Endothelial cell of umbilical vein (primary cell): ENCODE measurements around the gene MAPKBP1. TPM values are rescaled to one million over a fixed set of nuclear protein-coding genes. Genes with fewer than 3 reads are reported as not detected.

ENCODE experiments used
- BruUV-seq: library from RNA; stranded (reverse); fragments of 400-500 nt; replicated peaks from 2 replicates; lab custom pipeline; 2021; lab: Mats Ljungman, UMichigan
- CTCF ChIA-PET: fragments of 300-600, 350-600 bp; sonication (Branson Sonifier 250); formaldehyde crosslinking; loops from one replicate; lab custom pipeline; 2021; ENCODE audit warnings: antibody characterized with exemption, inconsistent platforms; lab: Charles Lee
- POLR2A ChIA-PET: fragments of 300-600, 350-600 bp; sonication (Branson Sonifier 250); formaldehyde crosslinking; loops from one replicate; lab custom pipeline; 2021; ENCODE audit warnings: antibody characterized with exemption, inconsistent platforms; lab: Charles Lee
- DNase-seq: peaks from one replicate; pipeline ENCODE4 v3.0.0-alpha.2; 2011; ENCODE audit warnings: low read depth, low spot score
- FAIRE-seq: peaks from 2 replicates; lab custom pipeline; 2011; peaks lifted over from hg19 to GRCh38; lab: Jason Lieb, UNC
- H2AFZ ChIP-seq: 2 replicates; pipeline ENCODE4 v1.6.0; 2012; ENCODE audit warnings: low read depth, low read length, control low read depth, inconsistent platforms
- H3K27ac ChIP-seq: 2 replicates; pipeline ENCODE4 v1.5.1; 2011; ENCODE audit warnings: low read depth, mild to moderate bottlenecking, control low read depth, low read length, moderate library complexity; ENCODE audit not compliant: insufficient read depth
- H3K27me3 ChIP-seq, 2 experiments: 2 replicates each; pipeline versions ENCODE4 v1.6.0 to v1.6.1; 2011; ENCODE audit warnings: low read length in 2 of 2, mixed read lengths in 1 of 2; ENCODE audit not compliant: control insufficient read depth in 2 of 2, insufficient read depth in 2 of 2
- H3K36me3 ChIP-seq, 2 experiments: 2 replicates in 1 of 2; 3 replicates in 1 of 2; pipeline ENCODE4 v1.5.1; 2011; ENCODE audit warnings: low read length in 2 of 2, mild to moderate bottlenecking in 1 of 2, moderate library complexity in 1 of 2; ENCODE audit not compliant: control insufficient read depth in 2 of 2, insufficient read depth in 2 of 2; ENCODE audit errors: extremely low read depth in 1 of 2
- H3K4me1 ChIP-seq: 3 replicates; pipeline ENCODE4 v1.5.1; 2011; ENCODE audit warnings: mild to moderate bottlenecking, low read length; ENCODE audit not compliant: control insufficient read depth, insufficient read depth; ENCODE audit errors: extremely low read depth
- H3K4me2 ChIP-seq: 2 replicates; pipeline ENCODE4 v1.6.1; 2011; ENCODE audit warnings: low read length, control low read depth, mixed read lengths; ENCODE audit not compliant: insufficient read depth
- H3K4me3 ChIP-seq, 3 experiments: fragments of 200-600 bp in 1 of 3; sonication (generic), shearing (Covaris generic) in 1 of 3; replicated peaks in 1 of 3; 2 replicates each; pipeline ENCODE4 v1.5.1; 2011 to 2016; ENCODE audit warnings: control low read depth in 3 of 3, low read length in 3 of 3, mild to moderate bottlenecking in 2 of 3, inconsistent platforms in 1 of 3, low read depth in 1 of 3, moderate library complexity in 1 of 3; ENCODE audit not compliant: insufficient read depth in 1 of 3
- H3K79me2 ChIP-seq: 2 replicates; pipeline ENCODE4 v1.6.0; 2012; ENCODE audit warnings: low read length, inconsistent platforms; ENCODE audit not compliant: control insufficient read depth, insufficient read depth
- H3K9ac ChIP-seq: replicated peaks from 2 replicates; pipeline ENCODE3; 2011; ENCODE audit warnings: low read length, control low read depth; ENCODE audit not compliant: insufficient read depth; ENCODE audit errors: extremely low read depth
- H3K9me1 ChIP-seq: replicated peaks from 3 replicates; pipeline ENCODE4 v1.6.0; 2011; ENCODE audit warnings: mild to moderate bottlenecking, low read length; ENCODE audit not compliant: control insufficient read depth, insufficient read depth; ENCODE audit errors: extremely low read depth
- H3K9me3 ChIP-seq: replicated peaks from 2 replicates; pipeline ENCODE4 v1.5.1; 2012; ENCODE audit warnings: low read length, inconsistent platforms; ENCODE audit not compliant: control insufficient read depth, insufficient read depth
- H4K20me1 ChIP-seq: replicated peaks from 2 replicates; pipeline ENCODE3; 2011; ENCODE audit warnings: mild to moderate bottlenecking, low read length; ENCODE audit not compliant: control insufficient read depth, insufficient read depth; ENCODE audit errors: extremely low read depth
- EZH2 ChIP-seq: IDR thresholded peaks from 2 replicates; pipeline ENCODE4 v1.6.1; 2012; ENCODE audit warnings: borderline replicate concordance, low read depth, mild to moderate bottlenecking, moderate library complexity, low read length, inconsistent platforms; ENCODE audit not compliant: severe bottlenecking
- FOS ChIP-seq: IDR thresholded peaks from 2 replicates; pipeline ENCODE4 v1.6.1; 2011; ENCODE audit warnings: mild to moderate bottlenecking, low read length, moderate library complexity, borderline replicate concordance; ENCODE audit not compliant: insufficient read depth
- JUN ChIP-seq: IDR thresholded peaks from 2 replicates; pipeline ENCODE4 v1.6.1; 2011; ENCODE audit warnings: borderline replicate concordance, low read depth; ENCODE audit not compliant: insufficient read length, insufficient read depth
- MAX ChIP-seq: IDR thresholded peaks from 2 replicates; pipeline ENCODE4 v1.6.1; 2011; ENCODE audit not compliant: insufficient read depth, insufficient read length
- POLR2AphosphoS5 ChIP-seq: IDR thresholded peaks from 2 replicates; pipeline ENCODE4 v1.6.1; 2012; ENCODE audit warnings: low read depth, mild to moderate bottlenecking, control low read depth, low read length, moderate library complexity; ENCODE audit not compliant: insufficient read depth
- dilution Hi-C: fragments of 300-500 bp; cut with MboI; formaldehyde crosslinking; loops from one replicate; pipeline ENCODE4 v1.15.0; 2019; ENCODE audit warnings: low sequenced_read_pairs; ENCODE audit not compliant: extremely low pct_ligation_motif_present
- intact Hi-C: fragments of 100-400 bp; cut with micrococcal nuclease; formaldehyde crosslinking; loops from one replicate; pipeline ENCODE4 v1.10.0; 2022
- polyA plus RNA-seq, 4 experiments: library from polyadenylated mRNA; depleted of rRNA in 3 of 4; stranded (reverse) in 3 of 4; unstranded in 1 of 4; fragments of >200 nt; gene quantifications; 2 replicates each; pipeline versions ENCODE4 v1.2.1 to v1.2.3, GENCODE V29; 2011 to 2012; ENCODE audit warnings: missing spikeins in 1 of 4
- total RNA-seq: library from RNA; stranded (reverse); gene quantifications from 2 replicates; pipeline ENCODE4 v1.2.3, GENCODE V29; 2021
- TF ChIP-seq, protein P1 (sequence below), 2 donors: IDR thresholded peaks; 1 replicate in 1 of 2; 2 replicates in 1 of 2; pipeline ENCODE4 v1.5.1; 2011; ENCODE audit warnings: low read length in 2 of 2, mild to moderate bottlenecking in 2 of 2, moderate library complexity in 2 of 2, control low read depth in 1 of 2, inconsistent platforms in 1 of 2, low read depth in 1 of 2; ENCODE audit not compliant: insufficient read depth in 1 of 2; ENCODE audit errors: extremely low read depth in 1 of 2

The MAPKBP1 gene
- total and polyA plus RNA-seq, 2 donors (not counting 3 experiments of a cell fraction or from before 2014, with no cell fraction given): 12.3 to 55.8 TPM

- Histone ChIP-seq H3K4me1 (peaks cover 8% of the 10 kb centered on the region), H3K9me1 (no peaks in the 10 kb centered on the region), H3K9ac (no peak overlapping the region), H3K9me3 (no peaks in the 10 kb centered on the region), H3K4me2 (no peak overlapping the region), H3K27ac (no peak overlapping the region), H3K36me3 (peaks cover 5 to 23% of the 10 kb centered on the region in 2 experiments), H3K4me3 (no peak overlapping the region), H3K79me2 (peaks cover 5% of the 10 kb centered on the region), H4K20me1 (no peaks in the 10 kb centered on the region), H3K27me3 (no peaks in the 10 kb centered on the region), H2AFZ (no peak overlapping the region)
- FAIRE-seq (no peak), DNase-seq (no peak)
- no peak for TF ChIP-seq POLR2AphosphoS5
- TF ChIP-seq MAX: no peak
- no peak for TF ChIP-seq EZH2
- TF ChIP-seq, protein P1, sequence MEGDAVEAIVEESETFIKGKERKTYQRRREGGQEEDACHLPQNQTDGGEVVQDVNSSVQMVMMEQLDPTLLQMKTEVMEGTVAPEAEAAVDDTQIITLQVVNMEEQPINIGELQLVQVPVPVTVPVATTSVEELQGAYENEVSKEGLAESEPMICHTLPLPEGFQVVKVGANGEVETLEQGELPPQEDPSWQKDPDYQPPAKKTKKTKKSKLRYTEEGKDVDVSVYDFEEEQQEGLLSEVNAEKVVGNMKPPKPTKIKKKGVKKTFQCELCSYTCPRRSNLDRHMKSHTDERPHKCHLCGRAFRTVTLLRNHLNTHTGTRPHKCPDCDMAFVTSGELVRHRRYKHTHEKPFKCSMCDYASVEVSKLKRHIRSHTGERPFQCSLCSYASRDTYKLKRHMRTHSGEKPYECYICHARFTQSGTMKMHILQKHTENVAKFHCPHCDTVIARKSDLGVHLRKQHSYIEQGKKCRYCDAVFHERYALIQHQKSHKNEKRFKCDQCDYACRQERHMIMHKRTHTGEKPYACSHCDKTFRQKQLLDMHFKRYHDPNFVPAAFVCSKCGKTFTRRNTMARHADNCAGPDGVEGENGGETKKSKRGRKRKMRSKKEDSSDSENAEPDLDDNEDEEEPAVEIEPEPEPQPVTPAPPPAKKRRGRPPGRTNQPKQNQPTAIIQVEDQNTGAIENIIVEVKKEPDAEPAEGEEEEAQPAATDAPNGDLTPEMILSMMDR (IDR thresholded peaks at IDR 0.05; ENCODE audit: extremely low read depth in 1 of 2, insufficient read depth in 1 of 2, low read depth in 1 of 2, low read length in 2 of 2): no peak
- TF ChIP-seq JUN: no peak
- no peak for TF ChIP-seq FOS
- POLR2A ChIA-PET: interaction anchor here (1.3 to 2.1 kb wide), 3 partner anchors 15 to 37 kb away, joined by 3 to 10 read pairs (median 9); partner anchors contain the start of gene MAPKBP1
- dilution Hi-C loops (no loop called here), intact Hi-C loops (loop anchor here (1.0 to 2.0 kb wide), 6 partner anchors 20 to 344 kb away; partner anchors contain the start of gene MAPKBP1)
- no TSS peak for BruUV-seq
- CTCF ChIA-PET: interaction anchor here (0.8 to 15.9 kb wide), 18 partner anchors 9 to 345 kb away, joined by 3 to 754 read pairs (median 6); partner anchors contain the start of gene MAPKBP1
Observed at GRCh38 chr15:41810651-41811431, 36.6 kb downstream of the MAPKBP1 start.
